Measurements from ENCODE around the gene ZNF365.
A peak's percentile ranks its signal among the peaks of the same experiment; 100 is the strongest.

Gene ZNF365

DNA sequence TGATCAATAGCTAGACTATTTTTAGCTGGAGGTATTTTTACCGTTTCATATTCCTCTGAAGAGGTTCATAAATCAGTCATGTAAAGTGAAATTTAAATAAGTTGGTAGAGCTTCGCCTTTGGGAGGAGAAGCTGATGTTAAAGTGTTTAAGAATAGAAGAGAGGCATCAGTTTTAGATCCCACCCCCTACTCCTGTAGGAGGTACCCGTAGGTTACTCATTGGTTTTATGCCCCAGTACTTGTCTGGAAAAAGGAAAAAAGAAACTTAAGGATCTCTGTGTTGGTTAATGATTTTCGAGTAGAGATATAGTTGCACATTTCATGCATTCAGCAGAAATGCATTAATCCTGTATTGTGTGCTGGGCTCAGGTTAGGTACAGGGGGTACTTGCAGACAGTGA lies 8.7 kb downstream of the ZNF365 start:
- TF ChIP-seq SNAI2 (CRISPR knock-in tag; IDR thresholded peaks at IDR 0.05): no peak
- no peak for ATAC-seq

GRCh38 chr10:62384057-62384446 lies 9.9 kb downstream of the ZNF365 start:
- TF ChIP-seq ISL1 (CRISPR knock-in tag; IDR thresholded peaks at IDR 0.05) (peak; percentile 33), TOX (CRISPR knock-in tag; IDR thresholded peaks at IDR 0.05; ENCODE audit: borderline replicate concordance) (peak; percentile 44; the same call in 1 of the 2 replicates)
- TF ChIP-seq, protein P1, sequence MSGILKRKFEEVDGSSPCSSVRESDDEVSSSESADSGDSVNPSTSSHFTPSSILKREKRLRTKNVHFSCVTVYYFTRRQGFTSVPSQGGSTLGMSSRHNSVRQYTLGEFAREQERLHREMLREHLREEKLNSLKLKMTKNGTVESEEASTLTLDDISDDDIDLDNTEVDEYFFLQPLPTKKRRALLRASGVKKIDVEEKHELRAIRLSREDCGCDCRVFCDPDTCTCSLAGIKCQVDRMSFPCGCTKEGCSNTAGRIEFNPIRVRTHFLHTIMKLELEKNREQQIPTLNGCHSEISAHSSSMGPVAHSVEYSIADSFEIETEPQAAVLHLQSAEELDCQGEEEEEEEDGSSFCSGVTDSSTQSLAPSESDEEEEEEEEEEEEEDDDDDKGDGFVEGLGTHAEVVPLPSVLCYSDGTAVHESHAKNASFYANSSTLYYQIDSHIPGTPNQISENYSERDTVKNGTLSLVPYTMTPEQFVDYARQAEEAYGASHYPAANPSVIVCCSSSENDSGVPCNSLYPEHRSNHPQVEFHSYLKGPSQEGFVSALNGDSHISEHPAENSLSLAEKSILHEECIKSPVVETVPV (CRISPR knock-in tag; IDR thresholded peaks at IDR 0.05): no peak
- ATAC-seq: peak; percentile 80

GRCh38 chr10:62384447-62385081 lies 10.4 kb downstream of the ZNF365 start:
- TF ChIP-seq ZFP30 (CRISPR knock-in tag; IDR thresholded peaks at IDR 0.05): 0 out of 2 replicates have a peak, but pooled peaks have one; percentile 4
- TF ChIP-seq, protein P2, sequence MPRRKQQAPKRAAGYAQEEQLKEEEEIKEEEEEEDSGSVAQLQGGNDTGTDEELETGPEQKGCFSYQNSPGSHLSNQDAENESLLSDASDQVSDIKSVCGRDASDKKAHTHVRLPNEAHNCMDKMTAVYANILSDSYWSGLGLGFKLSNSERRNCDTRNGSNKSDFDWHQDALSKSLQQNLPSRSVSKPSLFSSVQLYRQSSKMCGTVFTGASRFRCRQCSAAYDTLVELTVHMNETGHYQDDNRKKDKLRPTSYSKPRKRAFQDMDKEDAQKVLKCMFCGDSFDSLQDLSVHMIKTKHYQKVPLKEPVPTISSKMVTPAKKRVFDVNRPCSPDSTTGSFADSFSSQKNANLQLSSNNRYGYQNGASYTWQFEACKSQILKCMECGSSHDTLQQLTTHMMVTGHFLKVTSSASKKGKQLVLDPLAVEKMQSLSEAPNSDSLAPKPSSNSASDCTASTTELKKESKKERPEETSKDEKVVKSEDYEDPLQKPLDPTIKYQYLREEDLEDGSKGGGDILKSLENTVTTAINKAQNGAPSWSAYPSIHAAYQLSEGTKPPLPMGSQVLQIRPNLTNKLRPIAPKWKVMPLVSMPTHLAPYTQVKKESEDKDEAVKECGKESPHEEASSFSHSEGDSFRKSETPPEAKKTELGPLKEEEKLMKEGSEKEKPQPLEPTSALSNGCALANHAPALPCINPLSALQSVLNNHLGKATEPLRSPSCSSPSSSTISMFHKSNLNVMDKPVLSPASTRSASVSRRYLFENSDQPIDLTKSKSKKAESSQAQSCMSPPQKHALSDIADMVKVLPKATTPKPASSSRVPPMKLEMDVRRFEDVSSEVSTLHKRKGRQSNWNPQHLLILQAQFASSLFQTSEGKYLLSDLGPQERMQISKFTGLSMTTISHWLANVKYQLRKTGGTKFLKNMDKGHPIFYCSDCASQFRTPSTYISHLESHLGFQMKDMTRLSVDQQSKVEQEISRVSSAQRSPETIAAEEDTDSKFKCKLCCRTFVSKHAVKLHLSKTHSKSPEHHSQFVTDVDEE (CRISPR knock-in tag; IDR thresholded peaks at IDR 0.05): no peak
- peak; percentile 14 for ATAC-seq

DNA sequence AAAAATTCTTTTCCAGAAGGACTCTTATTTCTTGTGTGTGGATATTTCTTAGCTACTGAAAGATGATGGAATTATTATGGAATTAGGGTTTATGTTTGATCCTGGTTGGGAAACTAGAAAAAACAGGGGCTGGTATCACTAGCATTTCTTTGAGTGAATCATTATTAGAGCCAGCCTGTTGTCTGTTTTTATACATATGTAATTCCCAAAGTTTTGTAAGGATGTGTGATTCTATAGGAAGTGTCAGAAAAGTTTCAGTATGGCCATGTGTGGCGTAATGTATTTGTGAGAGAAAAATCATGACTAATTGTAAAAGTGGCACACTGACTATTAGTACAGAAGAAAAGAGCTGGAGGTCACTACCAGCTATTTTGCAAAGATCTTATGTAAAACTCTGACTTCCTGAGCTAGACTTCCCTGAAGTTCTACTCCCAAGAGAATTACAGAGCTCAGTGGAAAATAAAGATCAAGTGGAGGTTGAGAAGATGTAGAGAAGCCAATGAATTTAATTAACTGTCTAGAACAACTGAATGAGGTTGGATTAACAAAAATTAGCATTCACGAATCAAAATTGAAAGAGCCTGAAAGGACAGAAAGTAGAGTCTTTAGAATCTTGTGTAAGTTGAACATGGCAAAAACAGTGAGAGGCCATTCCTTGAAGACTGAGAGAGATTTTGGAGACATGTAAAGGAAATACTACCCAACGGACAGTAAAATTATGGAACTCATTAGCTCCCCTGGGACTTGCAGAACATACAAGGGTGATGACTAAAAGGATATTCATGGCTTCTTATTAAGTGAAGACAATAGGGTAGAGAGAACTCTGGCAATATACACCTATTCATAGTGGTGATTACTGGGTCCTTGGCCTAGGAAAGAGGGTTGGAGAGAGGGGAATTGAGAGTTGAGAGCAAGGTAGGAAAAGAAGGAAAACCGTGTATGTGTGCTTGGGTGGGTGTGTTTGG lies 12.5 kb downstream of the ZNF365 start:
- ATAC-seq: no peak
- no peak for TF ChIP-seq ZFP30 (CRISPR knock-in tag; IDR thresholded peaks at IDR 0.05)
- no peak for TF ChIP-seq ESRRG (CRISPR knock-in tag; IDR thresholded peaks at IDR 0.05)
- no peak for TF ChIP-seq ISL1 (CRISPR knock-in tag; IDR thresholded peaks at IDR 0.05)
- TF ChIP-seq TCF4 (CRISPR knock-in tag; IDR thresholded peaks at IDR 0.05; ENCODE audit: borderline replicate concordance): no peak
- no peak for TF ChIP-seq ZFP3 (CRISPR knock-in tag; IDR thresholded peaks at IDR 0.05)
- TF ChIP-seq ZNF565 (CRISPR knock-in tag; conservative IDR thresholded peaks at IDR 0.05; ENCODE audit: low read depth): no peak
- no peak for TF ChIP-seq ZC3H10 (CRISPR knock-in tag; IDR thresholded peaks at IDR 0.05)
- TF ChIP-seq, protein P1 (CRISPR knock-in tag; IDR thresholded peaks at IDR 0.05): no peak
- no peak for TF ChIP-seq TOX (CRISPR knock-in tag; IDR thresholded peaks at IDR 0.05; ENCODE audit: borderline replicate concordance)
- TF ChIP-seq, protein P2 (CRISPR knock-in tag; IDR thresholded peaks at IDR 0.05): no peak

GRCh38 chr10:62388328-62388727 lies 14.2 kb downstream of the ZNF365 start:
- ATAC-seq: no peak
- TF ChIP-seq TOX (CRISPR knock-in tag; IDR thresholded peaks at IDR 0.05; ENCODE audit: borderline replicate concordance): no peak
- TF ChIP-seq ESRRG (CRISPR knock-in tag; IDR thresholded peaks at IDR 0.05): no peak
- TF ChIP-seq ZNF8 (CRISPR knock-in tag; IDR thresholded peaks at IDR 0.05): no peak
- TF ChIP-seq PPARA (CRISPR knock-in tag; IDR thresholded peaks at IDR 0.05; ENCODE audit: borderline replicate concordance): no peak
- TF ChIP-seq, protein P1 (CRISPR knock-in tag; IDR thresholded peaks at IDR 0.05): no peak
- no peak for TF ChIP-seq ISL1 (CRISPR knock-in tag; IDR thresholded peaks at IDR 0.05)
- TF ChIP-seq ARNTL (CRISPR knock-in tag; IDR thresholded peaks at IDR 0.05; ENCODE audit: borderline replicate concordance, low read depth): no peak
- TF ChIP-seq CREB5 (CRISPR knock-in tag; IDR thresholded peaks at IDR 0.05; ENCODE audit: low read depth): no peak
- no peak for TF ChIP-seq GLIS3 (CRISPR knock-in tag; IDR thresholded peaks at IDR 0.05)
- TF ChIP-seq ZFP3 (CRISPR knock-in tag; IDR thresholded peaks at IDR 0.05): no peak
- no peak for TF ChIP-seq BACH2 (CRISPR knock-in tag; IDR thresholded peaks at IDR 0.05; ENCODE audit: borderline replicate concordance)
